ENCODE data around the gene CYP2A6. TPM values are rescaled to one million over a fixed set of nuclear protein-coding genes. Genes with fewer than 3 reads are reported as not detected.
"Not testable (repeated sequence)": the region's sequence is repeated elsewhere in the genome, so short reads cannot be mapped to it uniquely, and the experiment has no call there.

The CYP2A6 gene
- total RNA-seq, 1 donor from 2014 or later: not detected

- DNase-seq (ENCODE audit: extremely low spot score, unreplicated experiment): no peak
- peaks cover 7% of the 10 kb centered on the region for H3K36me3 Mint-ChIP-seq (ENCODE audit: unreplicated experiment)
These were observed 28.1 kb downstream of the CYP2A6 start for GRCh38 chr19:40822161-40822560.

GRCh38 chr19:40819479-40820234 lies 30.6 kb downstream of the CYP2A6 start:
- peaks cover 30% of the 10 kb centered on the region for H3K4me1 Mint-ChIP-seq (ENCODE audit: unreplicated experiment)
- TF ChIP-seq CTCF (IDR thresholded peaks at IDR 0.05): peak; percentile 82
- H3K27ac Mint-ChIP-seq (ENCODE audit: unreplicated experiment); H3K9me3 Mint-ChIP-seq (ENCODE audit: unreplicated experiment); DNase-seq (ENCODE audit: extremely low spot score, unreplicated experiment); H3K36me3 Mint-ChIP-seq (ENCODE audit: unreplicated experiment); H3K27me3 Mint-ChIP-seq (ENCODE audit: unreplicated experiment); H3K4me3 Mint-ChIP-seq (ENCODE audit: unreplicated experiment): not testable (repeated sequence)

More at GRCh38 chr19:40822161-40822560, 28.1 kb downstream of the CYP2A6 start:
- no peak for TF ChIP-seq CTCF (IDR thresholded peaks at IDR 0.05)
- H3K4me1 Mint-ChIP-seq (ENCODE audit: unreplicated experiment): peaks cover 23% of the 10 kb centered on the region
- no peaks in the 10 kb centered on the region for H3K27me3 Mint-ChIP-seq (ENCODE audit: unreplicated experiment)
- no peaks in the 10 kb centered on the region for H3K9me3 Mint-ChIP-seq (ENCODE audit: unreplicated experiment)
- no peak overlapping the region for H3K27ac Mint-ChIP-seq (ENCODE audit: unreplicated experiment)
- no peak overlapping the region for H3K4me3 Mint-ChIP-seq (ENCODE audit: unreplicated experiment)

- Mint-ChIP-seq H3K27ac (ENCODE audit: unreplicated experiment) (peak overlapping the region; percentile 59), H3K4me1 (ENCODE audit: unreplicated experiment) (peaks cover 36% of the 10 kb centered on the region), H3K4me3 (ENCODE audit: unreplicated experiment) (peak overlapping the region; percentile 62)
- H3K9me3 Mint-ChIP-seq (ENCODE audit: unreplicated experiment); H3K36me3 Mint-ChIP-seq (ENCODE audit: unreplicated experiment); H3K27me3 Mint-ChIP-seq (ENCODE audit: unreplicated experiment); DNase-seq (ENCODE audit: extremely low spot score, unreplicated experiment): not testable (repeated sequence)
- TF ChIP-seq CTCF (IDR thresholded peaks at IDR 0.05): peak; percentile 10
These were observed 31.5 kb downstream of the CYP2A6 start for GRCh38 chr19:40818480-40819399.

GRCh38 chr19:40815223-40815622 lies 35.0 kb downstream of the CYP2A6 start:
- no peak for DNase-seq (ENCODE audit: extremely low spot score, unreplicated experiment)
- H3K27ac Mint-ChIP-seq (ENCODE audit: unreplicated experiment): no peak overlapping the region
- H3K27me3 Mint-ChIP-seq (ENCODE audit: unreplicated experiment): peaks cover 7% of the 10 kb centered on the region
- peaks cover 64% of the 10 kb centered on the region for H3K4me1 Mint-ChIP-seq (ENCODE audit: unreplicated experiment)
- H3K36me3 Mint-ChIP-seq (ENCODE audit: unreplicated experiment): no peaks in the 10 kb centered on the region
- H3K4me3 Mint-ChIP-seq (ENCODE audit: unreplicated experiment): no peak overlapping the region
- TF ChIP-seq CTCF (IDR thresholded peaks at IDR 0.05): no peak
- no peaks in the 10 kb centered on the region for H3K9me3 Mint-ChIP-seq (ENCODE audit: unreplicated experiment)

- peaks cover 56% of the 10 kb centered on the region for H3K4me1 Mint-ChIP-seq (ENCODE audit: unreplicated experiment)
- no peak for DNase-seq (ENCODE audit: extremely low spot score, unreplicated experiment)
- TF ChIP-seq CTCF (IDR thresholded peaks at IDR 0.05): no peak
- peaks cover 7% of the 10 kb centered on the region for H3K27me3 Mint-ChIP-seq (ENCODE audit: unreplicated experiment)
- H3K4me3 Mint-ChIP-seq (ENCODE audit: unreplicated experiment): no peak overlapping the region
- peaks cover 2% of the 10 kb centered on the region for H3K36me3 Mint-ChIP-seq (ENCODE audit: unreplicated experiment)
- H3K27ac Mint-ChIP-seq (ENCODE audit: unreplicated experiment): peak overlapping the region; percentile 87
- no peaks in the 10 kb centered on the region for H3K9me3 Mint-ChIP-seq (ENCODE audit: unreplicated experiment)
These were observed 37.1 kb downstream of the CYP2A6 start for GRCh38 chr19:40813182-40813581.

- H3K27ac Mint-ChIP-seq (ENCODE audit: unreplicated experiment): peak overlapping the region; percentile 87
- peaks cover 52% of the 10 kb centered on the region for H3K4me1 Mint-ChIP-seq (ENCODE audit: unreplicated experiment)
- H3K9me3 Mint-ChIP-seq (ENCODE audit: unreplicated experiment); H3K27me3 Mint-ChIP-seq (ENCODE audit: unreplicated experiment); H3K36me3 Mint-ChIP-seq (ENCODE audit: unreplicated experiment); DNase-seq (ENCODE audit: extremely low spot score, unreplicated experiment): not testable (repeated sequence)
- peak overlapping the region; percentile 42 for H3K4me3 Mint-ChIP-seq (ENCODE audit: unreplicated experiment)
These were observed 37.7 kb downstream of the CYP2A6 start for GRCh38 chr19:40812571-40812970.

All from osteocyte (in vitro differentiated cells).